Measurements from ENCODE around the gene TEX44. TPM values are rescaled to one million over a fixed set of nuclear protein-coding genes. Genes with fewer than 3 reads are reported as not detected.

The TEX44 gene
- not detected in 2 replicates for total RNA-seq (2011; cell fraction: chromatin; rRNA removed; ENCODE audit: low replicate concordance)
- total RNA-seq (2011; cell fraction: nucleolus; rRNA removed) = not detected in 2 replicates
- not detected in 2 replicates for total RNA-seq (2011; cell fraction: nucleoplasm; rRNA removed)
- not detected in 2 replicates for total RNA-seq (2014; rRNA removed)
- total RNA-seq (2014; rRNA removed; fragmentation: Illumina TruSeq; extraction: Trizol) = not detected in 2 replicates
- not detected in 2 replicates for total RNA-seq (2015; rRNA removed; fragmentation: Illumina TruSeq; extraction: Trizol)
- total RNA-seq (2021) = not detected in 2 replicates
- not detected in 2 replicates for polyA plus RNA-seq (2011; rRNA removed)
- not detected in 2 replicates for polyA plus RNA-seq (2011; cell fraction: cytosol; rRNA removed)
- polyA plus RNA-seq (2011; cell fraction: nucleus; rRNA removed) = not detected in 2 replicates
- polyA plus RNA-seq (2012) = not detected in 2 replicates
- not detected in 2 replicates for polyA plus RNA-seq (2014; fragmentation: Illumina TruSeq; extraction: Trizol)
- polyA plus RNA-seq (2014; fragmentation: Nextera tagmentation; extraction: Ambion mirVana) = not detected
- polyA plus RNA-seq (2014; rRNA removed) = not detected in 2 replicates
- polyA minus RNA-seq (2011; rRNA and poly(A)+ RNA removed) = not detected in 2 replicates
- not detected in 2 replicates for polyA minus RNA-seq (2011; cell fraction: cytosol; rRNA and poly(A)+ RNA removed)
- polyA minus RNA-seq (2011; cell fraction: nucleus; rRNA and poly(A)+ RNA removed) = not detected in 2 replicates
- not detected for Bru-seq, nascent RNA
- BruChase-seq, experiment 1, labeled RNA remaining after a 2-hour chase = not detected
- not detected for BruChase-seq, experiment 2, labeled RNA remaining after a 6-hour chase
- long read RNA-seq, experiment 1 = 0 reads
- long read RNA-seq, experiment 2 = 0 reads
- long read RNA-seq, experiment 3 = 0 reads

DNA sequence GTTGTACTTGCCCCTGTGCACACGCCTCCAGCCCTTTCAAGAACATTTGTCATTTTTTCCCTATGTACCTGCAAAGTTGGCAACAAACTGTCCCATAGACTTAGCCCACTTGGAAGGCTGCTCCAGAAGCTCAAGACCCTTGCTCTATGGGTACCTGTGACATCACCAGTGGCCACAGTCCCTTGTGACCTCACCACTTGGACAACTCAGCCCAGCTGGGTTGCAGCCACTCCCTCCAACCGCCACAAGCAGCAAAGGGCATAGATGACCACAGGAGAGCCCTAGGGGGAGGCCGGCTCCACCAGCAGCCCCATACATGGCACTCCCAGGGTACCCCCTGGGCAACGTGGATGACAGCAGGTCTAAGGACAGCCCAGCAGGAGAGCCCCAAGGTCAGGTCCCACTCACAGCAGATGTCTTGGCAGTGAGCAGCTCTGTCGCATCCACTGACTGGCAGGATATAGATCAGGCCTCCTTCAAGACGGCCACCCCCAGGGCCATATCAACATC lies at the start of gene TEX44:
Gene TEX44, plus strand, starts transcription at position 229 of the 510 bp plus-strand sequence. Its CDS starts 88 bp downstream, at position 317.
- ChIA-PET CTCF (ENCODE audit: low intra/inter-chr PET ratio) (no interaction called here), POLR2A (no interaction called here)
- H2AFZ ChIP-seq (ENCODE audit: low read depth, low read length) = no peak within 1 kb of the TSS
- no peaks in the 10 kb centered on the region for H3K36me3 ChIP-seq (ENCODE audit: control insufficient read depth, insufficient read depth, low read length)
- H3K9me1 ChIP-seq (ENCODE audit: control insufficient read depth, insufficient read depth, low read length) = no peaks in the 10 kb centered on the region
- no peak within 1 kb of the TSS for H3K4me3 ChIP-seq
- no peaks in the 10 kb centered on the region; the same call in 1 of the 2 replicates for H4K20me1 ChIP-seq (replicated peaks; ENCODE audit: control insufficient read depth, insufficient read depth, low read length)
- WGBS (ENCODE audit: insufficient coverage, low coverage, missing lambda C conversion rate) = 1% methylated on average over 6 of the region's 6 CpGs
- no peak for FAIRE-seq
- H3K79me2 ChIP-seq (ENCODE audit: control insufficient read depth, insufficient read depth, low read length) = no peaks in the 10 kb centered on the region
- H3K9ac ChIP-seq (ENCODE audit: insufficient read depth in 1 of 2, low read depth in 2 of 2, low read length in 2 of 2) = peak within 1 kb of the TSS in 1 of 2 experiments; percentile 45; a peak in 1 of 4 replicates
- H3K27ac ChIP-seq (ENCODE audit: extremely low read depth, low read depth, low read length) = no peak within 1 kb of the TSS
- peaks cover 5 to 48% of the 10 kb centered on the region in 2 experiments; a peak in 3 of 5 replicates for H3K27me3 ChIP-seq (ENCODE audit: control insufficient read depth in 2 of 2, insufficient read depth in 2 of 2, low read length in 2 of 2)
- in situ Hi-C loops (cut with MboI) = no loop called here
- no peak for ATAC-seq
- BruUV-seq (replicated peaks) = no TSS peak
- no peak for TF ChIP-seq ZNF644 (tag; IDR thresholded peaks at IDR 0.05; ENCODE audit: low read depth)
- TF ChIP-seq, protein P1, sequence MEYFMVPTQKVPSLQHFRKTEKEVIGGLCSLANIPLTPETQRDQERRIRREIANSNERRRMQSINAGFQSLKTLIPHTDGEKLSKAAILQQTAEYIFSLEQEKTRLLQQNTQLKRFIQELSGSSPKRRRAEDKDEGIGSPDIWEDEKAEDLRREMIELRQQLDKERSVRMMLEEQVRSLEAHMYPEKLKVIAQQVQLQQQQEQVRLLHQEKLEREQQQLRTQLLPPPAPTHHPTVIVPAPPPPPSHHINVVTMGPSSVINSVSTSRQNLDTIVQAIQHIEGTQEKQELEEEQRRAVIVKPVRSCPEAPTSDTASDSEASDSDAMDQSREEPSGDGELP (CRISPR knock-in tag; IDR thresholded peaks at IDR 0.05; ENCODE audit: borderline replicate concordance) = peak; percentile 14; the same call in 1 of the 2 replicates
- TF ChIP-seq, protein P2, sequence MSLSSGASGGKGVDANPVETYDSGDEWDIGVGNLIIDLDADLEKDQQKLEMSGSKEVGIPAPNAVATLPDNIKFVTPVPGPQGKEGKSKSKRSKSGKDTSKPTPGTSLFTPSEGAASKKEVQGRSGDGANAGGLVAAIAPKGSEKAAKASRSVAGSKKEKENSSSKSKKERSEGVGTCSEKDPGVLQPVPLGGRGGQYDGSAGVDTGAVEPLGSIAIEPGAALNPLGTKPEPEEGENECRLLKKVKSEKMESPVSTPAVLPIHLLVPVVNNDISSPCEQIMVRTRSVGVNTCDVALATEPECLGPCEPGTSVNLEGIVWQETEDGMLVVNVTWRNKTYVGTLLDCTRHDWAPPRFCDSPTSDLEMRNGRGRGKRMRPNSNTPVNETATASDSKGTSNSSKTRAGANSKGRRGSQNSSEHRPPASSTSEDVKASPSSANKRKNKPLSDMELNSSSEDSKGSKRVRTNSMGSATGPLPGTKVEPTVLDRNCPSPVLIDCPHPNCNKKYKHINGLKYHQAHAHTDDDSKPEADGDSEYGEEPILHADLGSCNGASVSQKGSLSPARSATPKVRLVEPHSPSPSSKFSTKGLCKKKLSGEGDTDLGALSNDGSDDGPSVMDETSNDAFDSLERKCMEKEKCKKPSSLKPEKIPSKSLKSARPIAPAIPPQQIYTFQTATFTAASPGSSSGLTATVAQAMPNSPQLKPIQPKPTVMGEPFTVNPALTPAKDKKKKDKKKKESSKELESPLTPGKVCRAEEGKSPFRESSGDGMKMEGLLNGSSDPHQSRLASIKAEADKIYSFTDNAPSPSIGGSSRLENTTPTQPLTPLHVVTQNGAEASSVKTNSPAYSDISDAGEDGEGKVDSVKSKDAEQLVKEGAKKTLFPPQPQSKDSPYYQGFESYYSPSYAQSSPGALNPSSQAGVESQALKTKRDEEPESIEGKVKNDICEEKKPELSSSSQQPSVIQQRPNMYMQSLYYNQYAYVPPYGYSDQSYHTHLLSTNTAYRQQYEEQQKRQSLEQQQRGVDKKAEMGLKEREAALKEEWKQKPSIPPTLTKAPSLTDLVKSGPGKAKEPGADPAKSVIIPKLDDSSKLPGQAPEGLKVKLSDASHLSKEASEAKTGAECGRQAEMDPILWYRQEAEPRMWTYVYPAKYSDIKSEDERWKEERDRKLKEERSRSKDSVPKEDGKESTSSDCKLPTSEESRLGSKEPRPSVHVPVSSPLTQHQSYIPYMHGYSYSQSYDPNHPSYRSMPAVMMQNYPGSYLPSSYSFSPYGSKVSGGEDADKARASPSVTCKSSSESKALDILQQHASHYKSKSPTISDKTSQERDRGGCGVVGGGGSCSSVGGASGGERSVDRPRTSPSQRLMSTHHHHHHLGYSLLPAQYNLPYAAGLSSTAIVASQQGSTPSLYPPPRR (CRISPR knock-in tag; IDR thresholded peaks at IDR 0.05; ENCODE audit: borderline replicate concordance) = no peak
- TF ChIP-seq PBX2 (CRISPR knock-in tag; IDR thresholded peaks at IDR 0.05; ENCODE audit: low read depth) = no peak
- no peak for TF ChIP-seq PBX2 (tag; conservative IDR thresholded peaks at IDR 0.05; ENCODE audit: low read depth)
- TF ChIP-seq RFX7 (CRISPR knock-in tag; IDR thresholded peaks at IDR 0.05) = no peak
- TF ChIP-seq GTF2E2 (tag; IDR thresholded peaks at IDR 0.05) = no peak
- peaks cover 0 to 11% of the 10 kb centered on the region in 2 experiments; a peak in 2 of 5 replicates for H3K4me1 ChIP-seq (replicated peaks in 1 of 2; ENCODE audit: control insufficient read depth in 2 of 2, insufficient read depth in 2 of 2, low read length in 2 of 2)
- no peak for DNase-seq (ENCODE audit: extremely low read depth in 1 of 4, low spot score in 3 of 4)
- no peaks in the 10 kb centered on the region for H3K9me3 ChIP-seq (replicated peaks; ENCODE audit: control insufficient read depth, insufficient read depth, low read depth, low read length)
- intact Hi-C loops (cut with micrococcal nuclease) = no loop called here
- H3K4me2 ChIP-seq (ENCODE audit: insufficient read depth, low read length) = no peak within 1 kb of the TSS
